Lung (tissue), 12 donors: ENCODE data around the gene DNLZ. TPM values are rescaled to one million over a fixed set of nuclear protein-coding genes. Genes with fewer than 3 reads are reported as not detected.

Experiments used
- ATAC-seq: fragments of 200-7000 bp; cut with Tn5 transposase; one replicate; pipeline ENCODE4 v1.9.1; 2020; ENCODE audit warnings: moderate number of reproducible peaks; ENCODE audit not compliant: insufficient read depth, low FRiP score
- DNase-seq, 3 donors: peaks; one replicate each; pipeline ENCODE4 v3.0.0-alpha.2; 2013 to 2017
- H3K27ac ChIP-seq, 2 donors: one replicate each; pipeline ENCODE4 v1.5.1; 2013; ENCODE audit warnings: mild to moderate bottlenecking in 2 of 2, moderate library complexity in 2 of 2, control low read depth in 1 of 2, inconsistent platforms in 1 of 2, low read depth in 1 of 2, low read length in 1 of 2
- H3K27me3 ChIP-seq, 3 donors: one replicate each; pipeline ENCODE4 v1.5.1; 2013; ENCODE audit warnings: low read length in 2 of 3; ENCODE audit not compliant: control insufficient read depth in 3 of 3, insufficient read depth in 3 of 3
- H3K36me3 ChIP-seq, 4 donors: one replicate each; pipeline ENCODE4 v1.5.1; 2013; ENCODE audit warnings: low read length in 4 of 4, mild to moderate bottlenecking in 1 of 4, moderate library complexity in 1 of 4; ENCODE audit not compliant: control insufficient read depth in 4 of 4, insufficient read depth in 4 of 4
- H3K4me1 ChIP-seq, 5 donors: one replicate each; pipeline ENCODE4 v1.5.1; 2013; ENCODE audit warnings: low read length in 5 of 5, mild to moderate bottlenecking in 2 of 5, moderate library complexity in 1 of 5; ENCODE audit not compliant: control insufficient read depth in 5 of 5, insufficient read depth in 5 of 5
- H3K4me3 ChIP-seq: one replicate; pipeline ENCODE4 v1.5.1; 2013; ENCODE audit warnings: mild to moderate bottlenecking, control low read depth, moderate library complexity
- H3K9ac ChIP-seq, 2 donors: one replicate each; pipeline ENCODE4 v1.5.1; 2013; ENCODE audit warnings: low read length in 2 of 2, control low read depth in 1 of 2; ENCODE audit not compliant: insufficient read depth in 1 of 2
- H3K9me3 ChIP-seq, 4 donors: one replicate each; pipeline ENCODE4 v1.5.1; 2013; ENCODE audit warnings: low read length in 3 of 4, mild to moderate bottlenecking in 1 of 4, moderate library complexity in 1 of 4; ENCODE audit not compliant: control insufficient read depth in 4 of 4, insufficient read depth in 3 of 4
- CTCF ChIP-seq: IDR thresholded peaks from 2 replicates; pipeline ENCODE4 v1.5.1; 2012; ENCODE audit warnings: mild to moderate bottlenecking; ENCODE audit errors: control extremely low read depth, extremely low read depth
- WGBS, 2 donors: extraction: QIAGEN DNeasy Blood & Tissue Kit; methylation state at CpG; one replicate each; pipeline ENCODE4 v1.1.7; 2013; 5-methylcytosine and 5-hydroxymethylcytosine counted together
- polyA plus RNA-seq, 2 donors: library from polyadenylated mRNA; stranded (reverse); fragments of 200-250 nt; gene quantifications; one replicate each; pipeline ENCODE4 v1.2.1, GENCODE V29; 2013
- total RNA-seq, 2 donors: library from RNA; depleted of rRNA in 1 of 2; stranded (reverse); fragments of >200 nt in 1 of 2; gene quantifications; one replicate each; pipeline ENCODE4 v1.2.1, GENCODE V29; 2014 to 2021
- donor health status: control.
- donor health status: control.
- donor health status: Bipolar disorder and iron deficiency.
- donor health status: healthy.
- donor health status: DM: yes; HTN: yes; CAD: no.

The DNLZ gene
- total and polyA plus RNA-seq, 4 donors, result 7.7 to 34.3 (median 16.8) TPM

- TF ChIP-seq CTCF, result no peak
- DNase-seq (no peak), ATAC-seq (no peak)
- Histone ChIP-seq H3K36me3 (peaks cover 0 to 27% (median 0%) of the 10 kb centered on the region in 4 donors), H3K9ac (no peak overlapping the region), H3K27ac (peak overlapping the region in 1 of 2 donors; percentile 42), H3K4me1 (peaks cover 0 to 27% (median 6%) of the 10 kb centered on the region in 5 donors), H3K9me3 (no peaks in the 10 kb centered on the region), H3K27me3 (no peaks in the 10 kb centered on the region), H3K4me3 (no peak overlapping the region)
- 87 to 90% methylated on average over 45 to 54 of the region's 54 CpGs for WGBS, 2 donors
These were observed 7.7 kb downstream of the DNLZ start for GRCh38 chr9:136355616-136356557.

GRCh38 chr9:136354592-136355085 lies 8.9 kb downstream of the DNLZ start:
- ATAC-seq, result no peak
- H3K4me3 ChIP-seq, result no peak overlapping the region
- peaks cover 0 to 20% (median 4%) of the 10 kb centered on the region in 5 donors for H3K4me1 ChIP-seq
- peak overlapping the region; percentile 15 to 85 for H3K27ac ChIP-seq
- H3K36me3 ChIP-seq, result peaks cover 0 to 27% (median 0%) of the 10 kb centered on the region in 4 donors
- H3K9ac ChIP-seq, result no peak overlapping the region
- no peak for TF ChIP-seq CTCF
- no peaks in the 10 kb centered on the region for H3K27me3 ChIP-seq
- no peak for DNase-seq
- no peaks in the 10 kb centered on the region for H3K9me3 ChIP-seq
- 55 to 74% methylated on average over 15 to 17 of the region's 17 CpGs for WGBS, 2 donors

GRCh38 chr9:136353757-136354488 lies 9.6 kb downstream of the DNLZ start:
- H3K9me3 ChIP-seq, result no peaks in the 10 kb centered on the region
- 76 to 83% methylated on average over 13 of the region's 13 CpGs for WGBS, 2 donors
- H3K27me3 ChIP-seq, result no peaks in the 10 kb centered on the region
- TF ChIP-seq CTCF, result no peak
- DNase-seq (no peak), ATAC-seq (no peak)
- peaks cover 0 to 27% (median 0%) of the 10 kb centered on the region in 4 donors for H3K36me3 ChIP-seq
- peaks cover 0 to 20% (median 4%) of the 10 kb centered on the region in 5 donors for H3K4me1 ChIP-seq
- H3K9ac ChIP-seq, result no peak overlapping the region
- H3K4me3 ChIP-seq, result no peak overlapping the region
- H3K27ac ChIP-seq, result peak overlapping the region in 1 of 2 donors; percentile 85
